IMR-90 (cell line): Measurements from ENCODE around the gene GOLGA6A. TPM values are rescaled to one million over a fixed set of nuclear protein-coding genes. Genes with fewer than 3 reads are reported as not detected.
"Not testable (repeated sequence)": the region's sequence is repeated elsewhere in the genome, so short reads cannot be mapped to it uniquely, and the experiment has no call there.

Experiments
- ATAC-seq: fragments of 200-7000 bp; cut with Tn5 transposase; 2 replicates; pipeline ENCODE4 v1.9.1; 2020; ENCODE audit warnings: low read depth, mild to moderate bottlenecking, moderate library complexity
- BruUV-seq: library from RNA; stranded (reverse); fragments of 400-500 nt; replicated peaks from 2 replicates; lab custom pipeline; 2021; lab: Mats Ljungman, UMichigan
- CTCF ChIA-PET: fragments of 300-600 bp; formaldehyde crosslinking; extraction: SDS; loops from one replicate; lab custom pipeline; 2021; ENCODE audit warnings: antibody characterized with exemption; lab: Yijun Ruan, JAX
- POLR2A ChIA-PET: fragments of 300-600 bp; sonication (Branson Sonifier 250); formaldehyde crosslinking; loops from one replicate; lab custom pipeline; 2022; ENCODE audit warnings: antibody characterized with exemption; ENCODE audit not compliant: unreplicated experiment; lab: Charles Lee
- DNase-seq: peaks from one replicate; pipeline ENCODE4 v3.0.0; 2013
- H2AFZ ChIP-seq: replicated peaks from 2 replicates; pipeline ENCODE3; 2013; ENCODE audit warnings: low read length, mild to moderate bottlenecking; ENCODE audit not compliant: poor library complexity
- H2AK5ac ChIP-seq: 2 replicates; pipeline ENCODE4 v1.6.1; 2013; ENCODE audit warnings: low read depth, low read length, inconsistent platforms
- H2AK9ac ChIP-seq: replicated peaks from 2 replicates; pipeline ENCODE3; 2013; ENCODE audit warnings: mild to moderate bottlenecking, low read depth, low read length, moderate library complexity; ENCODE audit not compliant: poor library complexity
- H2BK120ac ChIP-seq: 2 replicates; pipeline ENCODE4 v1.6.1; 2013; ENCODE audit warnings: low read depth, low read length, inconsistent platforms
- H2BK15ac ChIP-seq: 3 replicates; pipeline ENCODE4 v1.6.1; 2013; ENCODE audit warnings: low read depth, low read length, inconsistent platforms
- H2BK20ac ChIP-seq: 2 replicates; pipeline ENCODE4 v1.6.1; 2013; ENCODE audit warnings: low read depth, mild to moderate bottlenecking, inconsistent platforms, low read length, moderate library complexity
- H2BK5ac ChIP-seq: 2 replicates; pipeline ENCODE4 v1.6.1; 2013; ENCODE audit warnings: mild to moderate bottlenecking, low read depth, low read length, inconsistent platforms; ENCODE audit not compliant: poor library complexity, severe bottlenecking
- H3K14ac ChIP-seq: replicated peaks from 2 replicates; pipeline ENCODE4 v1.6.1; 2013; ENCODE audit warnings: low read depth, low read length, inconsistent platforms
- H3K18ac ChIP-seq: 2 replicates; pipeline ENCODE4 v1.6.1; 2013; ENCODE audit warnings: low read depth, low read length, control low read depth
- H3K23ac ChIP-seq: 2 replicates; pipeline ENCODE4 v1.6.1; 2013; ENCODE audit warnings: low read depth, low read length, inconsistent platforms
- H3K27ac ChIP-seq: 2 replicates; pipeline ENCODE4 v1.5.1; 2013; ENCODE audit warnings: mild to moderate bottlenecking, control low read depth, low read length; ENCODE audit not compliant: insufficient read depth
- H3K27me3 ChIP-seq: 2 replicates; pipeline ENCODE4 v1.6.1; 2013; ENCODE audit warnings: low read length; ENCODE audit not compliant: control insufficient read depth, insufficient read depth
- H3K36me3 ChIP-seq: 2 replicates; pipeline ENCODE4 v1.6.1; 2013; ENCODE audit warnings: low read length, mixed read lengths; ENCODE audit not compliant: control insufficient read depth, insufficient read depth
- H3K4ac ChIP-seq: 2 replicates; pipeline ENCODE4 v1.6.1; 2013; ENCODE audit warnings: low read depth, low read length, inconsistent platforms
- H3K4me1 ChIP-seq: 2 replicates; pipeline ENCODE4 v1.6.1; 2013; ENCODE audit warnings: low read length, mixed read lengths; ENCODE audit not compliant: control insufficient read depth, insufficient read depth
- H3K4me2 ChIP-seq: 2 replicates; pipeline ENCODE4 v1.6.1; 2013; ENCODE audit warnings: low read depth, mild to moderate bottlenecking, control low read depth, low read length, moderate library complexity
- H3K4me3 ChIP-seq: 2 replicates; pipeline ENCODE4 v1.5.1; 2013; ENCODE audit warnings: low read depth, mild to moderate bottlenecking, control low read depth, low read length, moderate library complexity; ENCODE audit not compliant: insufficient read depth
- H3K56ac ChIP-seq: 2 replicates; pipeline ENCODE4 v1.6.1; 2013; ENCODE audit warnings: low read length, inconsistent platforms; ENCODE audit not compliant: insufficient read depth; ENCODE audit errors: extremely low read depth
- H3K79me1 ChIP-seq, 2 experiments: 2 replicates each; pipeline ENCODE4 v1.6.1; 2013; ENCODE audit warnings: low read length in 2 of 2, inconsistent platforms in 1 of 2, low read depth in 1 of 2
- H3K9ac ChIP-seq: 2 replicates; pipeline ENCODE4 v1.6.1; 2013; ENCODE audit warnings: low read depth, low read length, control low read depth
- H3K9me1 ChIP-seq: 2 replicates; pipeline ENCODE4 v1.6.1; 2013; ENCODE audit warnings: low read length, inconsistent platforms; ENCODE audit not compliant: insufficient read depth
- H3K9me3 ChIP-seq: 2 replicates; pipeline ENCODE4 v1.6.1; 2013; ENCODE audit warnings: low read length; ENCODE audit not compliant: control insufficient read depth, insufficient read depth
- H4K20me1 ChIP-seq: 2 replicates; pipeline ENCODE4 v1.6.1; 2013; ENCODE audit warnings: low read length, inconsistent platforms; ENCODE audit not compliant: insufficient read depth
- H4K5ac ChIP-seq: 2 replicates; pipeline ENCODE4 v1.6.1; 2013; ENCODE audit warnings: mild to moderate bottlenecking, low read depth, low read length, control low read depth
- H4K8ac ChIP-seq, 2 experiments: 2 replicates each; pipeline ENCODE4 v1.6.1; 2013; ENCODE audit warnings: low read depth in 2 of 2, low read length in 2 of 2, control low read depth in 1 of 2, inconsistent platforms in 1 of 2
- H4K91ac ChIP-seq: 2 replicates; pipeline ENCODE4 v1.6.1; 2013; ENCODE audit warnings: low read depth, low read length, inconsistent platforms; ENCODE audit not compliant: insufficient read depth
- WGBS, 2 experiments: methylation state at CpG; one replicate each; pipeline versions ENCODE4 v1.1.5 to v1.1.7; 2013; ENCODE audit warnings: missing lambda C conversion rate in 2 of 2; ENCODE audit not compliant: insufficient read length in 1 of 2; ENCODE audit errors: extremely low coverage in 2 of 2; 5-methylcytosine and 5-hydroxymethylcytosine counted together
- dilution Hi-C: fragments of 300-500 bp; cut with HindIII; formaldehyde crosslinking; loops from one replicate; pipeline ENCODE4 v1.14.3; 2018; ENCODE audit warnings: low sequenced_read_pairs; ENCODE audit not compliant: unreplicated experiment
- in situ Hi-C: fragments of 300-500 bp; cut with MboI; formaldehyde crosslinking; loops from 3 replicates; pipeline ENCODE4 v1.14.3; 2019; ENCODE audit warnings: low sequenced_read_pairs, inconsistent platforms, mixed read lengths
- intact Hi-C: fragments of 100-400 bp; cut with micrococcal nuclease; formaldehyde crosslinking; loops from 2 replicates; pipeline ENCODE4 v1.10.0; 2022
- polyA plus RNA-seq, 3 experiments: library from polyadenylated mRNA; depleted of rRNA; stranded (reverse); fragments of >200 nt; gene quantifications; 2 replicates each; pipeline ENCODE4 v1.2.3, GENCODE V29; 2012; ENCODE audit warnings: low replicate concordance in 1 of 3
- total RNA-seq: library from RNA; depleted of rRNA; stranded (reverse); fragments of >200 nt; gene quantifications from 2 replicates; pipeline ENCODE4 v1.2.3, GENCODE V29; 2012

GOLGA6A gene
- total and polyA plus RNA-seq, 2 of the 4 experiments (the other 2 are of a cell fraction) = not detected

GRCh38 chr15:74071645-74072044 lies 10.7 kb downstream of the GOLGA6A start:
- H3K27ac ChIP-seq, H4K5ac ChIP-seq, dilution Hi-C loops, H3K56ac ChIP-seq, H2AK5ac ChIP-seq, H3K18ac ChIP-seq, H3K27me3 ChIP-seq, CTCF ChIA-PET, ATAC-seq, H2AFZ ChIP-seq, H3K4me2 ChIP-seq, H2BK120ac ChIP-seq, DNase-seq, H4K8ac ChIP-seq, H3K9me3 ChIP-seq, H4K20me1 ChIP-seq, H3K4me1 ChIP-seq, H3K14ac ChIP-seq, H2BK20ac ChIP-seq, H2AK9ac ChIP-seq, intact Hi-C loops, POLR2A ChIA-PET, H2BK5ac ChIP-seq, H4K91ac ChIP-seq, H3K4me3 ChIP-seq, H3K23ac ChIP-seq, H2BK15ac ChIP-seq, BruUV-seq, H3K9me1 ChIP-seq, H3K36me3 ChIP-seq, H3K4ac ChIP-seq, in situ Hi-C loops, H3K79me1 ChIP-seq, H3K9ac ChIP-seq: not testable (repeated sequence)
- WGBS, 2 experiments = no CpG with 5 or more reads among the region's 6 CpGs
